ENCODE measurements around the gene MAN1A1. TPM values are rescaled to one million over a fixed set of nuclear protein-coding genes. Genes with fewer than 3 reads are reported as not detected.
"Not testable (repeated sequence)": the region's sequence is repeated elsewhere in the genome, so short reads cannot be mapped to it uniquely, and the experiment has no call there.

Gene MAN1A1
- total RNA-seq, 1 donor from 2014 or later = 2.9 TPM

GRCh38 chr6:119170103-119170446 lies 179.5 kb downstream of the MAN1A1 start:
- Histone ChIP-seq H3K36me3 (ENCODE audit: control insufficient read depth, insufficient read depth, low read length) (no peaks in the 10 kb centered on the region), H3K27me3 (ENCODE audit: control insufficient read depth, insufficient read depth, low read length) (peaks cover 3% of the 10 kb centered on the region), H3K4me3 (ENCODE audit: low read depth, low read length) (no peak overlapping the region)
- FAIRE-seq (no peak), DNase-seq (ENCODE audit: low read depth) (no peak)
- no peak for TF ChIP-seq CTCF (IDR thresholded peaks at IDR 0.05; ENCODE audit: insufficient read depth, low read length, severe bottlenecking)

- not testable (repeated sequence) for DNase-seq (ENCODE audit: low read depth); FAIRE-seq; H3K27me3 ChIP-seq (ENCODE audit: control insufficient read depth, insufficient read depth, low read length); H3K36me3 ChIP-seq (ENCODE audit: control insufficient read depth, insufficient read depth, low read length); H3K4me3 ChIP-seq (ENCODE audit: low read depth, low read length)
These were observed 180.2 kb downstream of the MAN1A1 start for GRCh38 chr6:119169355-119169754.

GRCh38 chr6:119166024-119166784 lies 183.4 kb downstream of the MAN1A1 start:
- H3K36me3 ChIP-seq (ENCODE audit: control insufficient read depth, insufficient read depth, low read length) = no peaks in the 10 kb centered on the region
- peaks cover 8% of the 10 kb centered on the region for H3K27me3 ChIP-seq (ENCODE audit: control insufficient read depth, insufficient read depth, low read length)
- no peak for DNase-seq (ENCODE audit: low read depth)
- no peak for FAIRE-seq
- no peak overlapping the region for H3K4me3 ChIP-seq (ENCODE audit: low read depth, low read length)
- no peak for TF ChIP-seq CTCF (IDR thresholded peaks at IDR 0.05; ENCODE audit: insufficient read depth, low read length, severe bottlenecking)

- no peak for TF ChIP-seq CTCF (IDR thresholded peaks at IDR 0.05; ENCODE audit: insufficient read depth, low read length, severe bottlenecking)
- Histone ChIP-seq H3K27me3 (ENCODE audit: control insufficient read depth, insufficient read depth, low read length) (peaks cover 10% of the 10 kb centered on the region), H3K36me3 (ENCODE audit: control insufficient read depth, insufficient read depth, low read length) (no peaks in the 10 kb centered on the region), H3K4me3 (ENCODE audit: low read depth, low read length) (no peak overlapping the region)
- FAIRE-seq (no peak), DNase-seq (ENCODE audit: low read depth) (no peak)
These were observed 186.6 kb downstream of the MAN1A1 start for GRCh38 chr6:119163006-119163405.

GRCh38 chr6:119162134-119162775 lies 187.3 kb downstream of the MAN1A1 start:
- no peak for TF ChIP-seq CTCF (IDR thresholded peaks at IDR 0.05; ENCODE audit: insufficient read depth, low read length, severe bottlenecking)

GRCh38 chr6:119161438-119161837 lies 188.1 kb downstream of the MAN1A1 start:
- TF ChIP-seq CTCF (IDR thresholded peaks at IDR 0.05; ENCODE audit: insufficient read depth, low read length, severe bottlenecking) = no peak
- Histone ChIP-seq H3K36me3 (ENCODE audit: control insufficient read depth, insufficient read depth, low read length) (no peaks in the 10 kb centered on the region), H3K27me3 (ENCODE audit: control insufficient read depth, insufficient read depth, low read length) (peaks cover 9% of the 10 kb centered on the region), H3K4me3 (ENCODE audit: low read depth, low read length) (no peak overlapping the region)
- DNase-seq (ENCODE audit: low read depth) (no peak), FAIRE-seq (no peak)

More at GRCh38 chr6:119162134-119162775, 187.3 kb downstream of the MAN1A1 start:
- Histone ChIP-seq H3K27me3 (ENCODE audit: control insufficient read depth, insufficient read depth, low read length) (peaks cover 10% of the 10 kb centered on the region), H3K4me3 (ENCODE audit: low read depth, low read length) (no peak overlapping the region), H3K36me3 (ENCODE audit: control insufficient read depth, insufficient read depth, low read length) (no peaks in the 10 kb centered on the region)
- FAIRE-seq (no peak), DNase-seq (ENCODE audit: low read depth) (no peak)

Data from bronchial epithelial cell (primary cell).